H9 (cell line): ENCODE results near the gene LRRC8E. TPM values are rescaled to one million over a fixed set of nuclear protein-coding genes. Genes with fewer than 3 reads are reported as not detected.

Experiments used
- DNase-seq: peaks from one replicate; pipeline ENCODE4 v3.0.0-alpha.2; 2017
- H2AFZ ChIP-seq: one replicate; pipeline ENCODE4 v1.6.1; 2013; ENCODE audit warnings: mild to moderate bottlenecking, low read length, control low read depth, moderate library complexity
- H2AK5ac ChIP-seq: 2 replicates; pipeline ENCODE4 v1.6.1; 2013; ENCODE audit warnings: low read length, control low read depth, mixed read lengths; ENCODE audit not compliant: insufficient read length
- H2BK120ac ChIP-seq: one replicate; pipeline ENCODE4 v1.6.1; 2013; ENCODE audit warnings: low read depth, mild to moderate bottlenecking, low read length, control low read depth, inconsistent platforms; ENCODE audit not compliant: poor library complexity, severe bottlenecking
- H2BK12ac ChIP-seq: 2 replicates; pipeline ENCODE4 v1.6.1; 2013; ENCODE audit warnings: low read length, control low read depth, mixed read lengths, low read depth; ENCODE audit not compliant: insufficient read length
- H2BK15ac ChIP-seq: 2 replicates; pipeline ENCODE4 v1.6.1; 2013; ENCODE audit warnings: low read depth, low read length, control low read depth
- H2BK20ac ChIP-seq: one replicate; pipeline ENCODE4 v1.6.1; 2013; ENCODE audit warnings: low read depth, mild to moderate bottlenecking, low read length, control low read depth, inconsistent platforms; ENCODE audit not compliant: poor library complexity, severe bottlenecking
- H2BK5ac ChIP-seq: 2 replicates; pipeline ENCODE4 v1.6.1; 2013; ENCODE audit warnings: low read length, control low read depth, mixed read lengths; ENCODE audit not compliant: insufficient read length
- H3K14ac ChIP-seq: 2 replicates; pipeline ENCODE4 v1.6.1; 2013; ENCODE audit warnings: low read length, control low read depth; ENCODE audit not compliant: insufficient read depth
- H3K18ac ChIP-seq: 2 replicates; pipeline ENCODE4 v1.6.1; 2013; ENCODE audit warnings: low read depth, mild to moderate bottlenecking, mixed read lengths, low read length, control low read depth; ENCODE audit not compliant: insufficient read length
- H3K23ac ChIP-seq: 2 replicates; pipeline ENCODE4 v1.6.1; 2013; ENCODE audit warnings: low read length, control low read depth, mixed read lengths, low read depth; ENCODE audit not compliant: insufficient read length
- H3K23me2 ChIP-seq: 2 replicates; pipeline ENCODE4 v1.6.1; 2013; ENCODE audit warnings: low read depth, mild to moderate bottlenecking, mixed read lengths, low read length, control low read depth; ENCODE audit not compliant: insufficient read length, poor library complexity, severe bottlenecking
- H3K27ac ChIP-seq: 2 replicates; pipeline ENCODE4 v1.5.1; 2013; ENCODE audit warnings: low read length, control low read depth, mixed read lengths, low read depth; ENCODE audit not compliant: insufficient read length
- H3K27me3 ChIP-seq: 2 replicates; pipeline ENCODE4 v1.6.1; 2013; ENCODE audit warnings: low read length, control low read depth, inconsistent platforms; ENCODE audit not compliant: insufficient read depth
- H3K4ac ChIP-seq: 2 replicates; pipeline ENCODE4 v1.6.1; 2013; ENCODE audit warnings: low read depth, mild to moderate bottlenecking, control low read depth, inconsistent platforms, low read length, moderate library complexity
- H3K4me1 ChIP-seq: 2 replicates; pipeline ENCODE4 v1.6.1; 2013; ENCODE audit warnings: low read length, control low read depth, inconsistent platforms; ENCODE audit not compliant: insufficient read depth
- H3K4me2 ChIP-seq: 2 replicates; pipeline ENCODE4 v1.6.1; 2013; ENCODE audit warnings: low read length, control low read depth, mixed read lengths; ENCODE audit not compliant: insufficient read length, insufficient read depth
- H3K56ac ChIP-seq: 2 replicates; pipeline ENCODE4 v1.6.1; 2013; ENCODE audit warnings: low read depth, mild to moderate bottlenecking, mixed read lengths, low read length, control low read depth; ENCODE audit not compliant: insufficient read length
- H3K79me1 ChIP-seq: 2 replicates; pipeline ENCODE4 v1.6.1; 2013; ENCODE audit warnings: low read depth, mild to moderate bottlenecking, moderate library complexity, low read length, control low read depth, inconsistent platforms; ENCODE audit not compliant: insufficient read depth, poor library complexity, severe bottlenecking
- H3K79me2 ChIP-seq: 2 replicates; pipeline ENCODE4 v1.6.1; 2013; ENCODE audit warnings: low read length, control low read depth, inconsistent platforms; ENCODE audit not compliant: insufficient read depth
- H3K9ac ChIP-seq: 2 replicates; pipeline ENCODE4 v1.6.1; 2013; ENCODE audit warnings: low read length, control low read depth, mixed read lengths; ENCODE audit not compliant: insufficient read length; ENCODE audit errors: extremely low read depth
- H3K9me3 ChIP-seq: one replicate; pipeline ENCODE4 v1.6.1; 2013; ENCODE audit warnings: low read depth, low read length, inconsistent platforms; ENCODE audit not compliant: control insufficient read depth
- H3T11ph ChIP-seq: one replicate; pipeline ENCODE4 v1.6.1; 2013; ENCODE audit warnings: mild to moderate bottlenecking, low read length, control low read depth, inconsistent platforms
- H4K20me1 ChIP-seq: one replicate; pipeline ENCODE4 v1.6.1; 2013; ENCODE audit not compliant: control insufficient read depth, insufficient read length, insufficient read depth
- H4K5ac ChIP-seq: 2 replicates; pipeline ENCODE4 v1.6.1; 2013; ENCODE audit warnings: low read depth, mild to moderate bottlenecking, mixed read lengths, low read length, control low read depth; ENCODE audit not compliant: insufficient read length
- H4K8ac ChIP-seq: replicated peaks from 2 replicates; pipeline ENCODE4 v1.6.1; 2013; ENCODE audit warnings: low read length, control low read depth, mixed read lengths, low read depth; ENCODE audit not compliant: insufficient read length
- H4K91ac ChIP-seq: 2 replicates; pipeline ENCODE4 v1.6.1; 2013; ENCODE audit warnings: low read depth, mild to moderate bottlenecking, moderate library complexity, mixed read lengths, low read length, control low read depth; ENCODE audit not compliant: insufficient read length
- H3K27ac Mint-ChIP-seq, 3 experiments: 2 replicates in 2 of 3; 3 replicates in 1 of 3; pipeline ENCODE4 v1.8.0; 2020 to 2021; ENCODE audit warnings: mixed read lengths in 3 of 3, mild to moderate bottlenecking in 1 of 3, moderate library complexity in 1 of 3
- H3K27me3 Mint-ChIP-seq: 2 replicates; pipeline ENCODE4 v1.8.0; 2021; ENCODE audit warnings: low read depth, mild to moderate bottlenecking, moderate library complexity, mixed read lengths
- H3K36me3 Mint-ChIP-seq, 3 experiments: 2 replicates in 2 of 3; 3 replicates in 1 of 3; pipeline ENCODE4 v1.8.0; 2020 to 2021; ENCODE audit warnings: low read depth in 3 of 3, mixed read lengths in 3 of 3; ENCODE audit not compliant: insufficient read depth in 1 of 3
- H3K4me1 Mint-ChIP-seq, 2 experiments: 2 replicates each; pipeline ENCODE4 v1.8.0; 2020; ENCODE audit warnings: mixed read lengths in 2 of 2
- H3K4me3 Mint-ChIP-seq, 2 experiments: 2 replicates in 1 of 2; 3 replicates in 1 of 2; pipeline ENCODE4 v1.8.0; 2020 to 2021; ENCODE audit warnings: mild to moderate bottlenecking in 2 of 2, mixed read lengths in 2 of 2, moderate library complexity in 1 of 2
- H3K9me3 Mint-ChIP-seq, 2 experiments: 2 replicates in 1 of 2; 3 replicates in 1 of 2; pipeline ENCODE4 v1.8.0; 2020; ENCODE audit warnings: mild to moderate bottlenecking in 2 of 2, mixed read lengths in 2 of 2, moderate library complexity in 1 of 2
- CTCF ChIP-seq: fragments of 200-600 bp; sonication (generic); conservative IDR thresholded peaks from 3 replicates; pipeline ENCODE4 v1.8.0; 2021; ENCODE audit warnings: antibody characterized with exemption, mild to moderate bottlenecking
- WGBS: extraction: QIAGEN DNeasy Blood & Tissue Kit; methylation state at CpG from one replicate; pipeline ENCODE4 v1.1.7; 2013; ENCODE audit warnings: missing lambda C conversion rate, low lambda C conversion rate, mixed read lengths; ENCODE audit not compliant: insufficient read length; ENCODE audit errors: extremely low coverage; 5-methylcytosine and 5-hydroxymethylcytosine counted together
- total RNA-seq: library from RNA; stranded (reverse); gene quantifications from 2 replicates; pipeline ENCODE4 v1.2.1, GENCODE V29; 2021

LRRC8E gene
- total RNA-seq, 1 experiment from 2014 or later, result 4.8 TPM

GRCh38 chr19:7907122-7907521 is 18.8 kb downstream of the LRRC8E start:
- no peak overlapping the region for H2BK15ac ChIP-seq
- H2AFZ ChIP-seq, result no peak overlapping the region
- DNase-seq, result no peak
- H2BK120ac ChIP-seq, result no peak overlapping the region
- no CpG with 5 or more reads among the region's 19 CpGs for WGBS
- peaks cover 6% of the 10 kb centered on the region; the same call in 1 of the 2 replicates for H3K79me2 ChIP-seq
- no peak overlapping the region for H4K91ac ChIP-seq
- no peak overlapping the region; a peak in 2 of 7 replicates for H3K27ac Mint-ChIP-seq
- no peak overlapping the region for H3K27ac ChIP-seq
- no peak overlapping the region for H3T11ph ChIP-seq
- no peaks in the 10 kb centered on the region for H3K79me1 ChIP-seq
- no peaks in the 10 kb centered on the region for H4K20me1 ChIP-seq
- no peaks in the 10 kb centered on the region for H3K27me3 ChIP-seq
- H4K5ac ChIP-seq, result no peak overlapping the region
- H3K4ac ChIP-seq, result no peak overlapping the region
- no peak overlapping the region for H3K14ac ChIP-seq
- H3K18ac ChIP-seq, result no peak overlapping the region
- no peaks in the 10 kb centered on the region; a peak in 3 of 5 replicates for H3K9me3 Mint-ChIP-seq
- no peak overlapping the region for H2AK5ac ChIP-seq
- no peak overlapping the region for H3K23ac ChIP-seq
- H2BK5ac ChIP-seq, result no peak overlapping the region
- H3K4me3 Mint-ChIP-seq, result no peak overlapping the region
- H3K23me2 ChIP-seq, result peaks cover 19% of the 10 kb centered on the region
- H3K4me1 Mint-ChIP-seq, result peaks cover 15 to 22% of the 10 kb centered on the region in 2 experiments
- H2BK12ac ChIP-seq, result no peak overlapping the region
- H3K4me1 ChIP-seq, result 0 out of 2 replicates have a peak, but pooled peaks cover 4% of the 10 kb centered on the region
- no peak overlapping the region for H2BK20ac ChIP-seq
- no peak overlapping the region for H4K8ac ChIP-seq
- H3K36me3 Mint-ChIP-seq, result peaks cover 14 to 32% (median 27%) of the 10 kb centered on the region in 3 experiments
- peaks cover 3% of the 10 kb centered on the region for H3K27me3 Mint-ChIP-seq
- no peak overlapping the region for H3K9ac ChIP-seq
- no peak for TF ChIP-seq CTCF
- no peak overlapping the region for H3K56ac ChIP-seq
- no peak overlapping the region for H3K4me2 ChIP-seq
- H3K9me3 ChIP-seq, result no peaks in the 10 kb centered on the region
